HL-60/S4 treated with retinoic acid at 250 ng/mL for 4 days and 3 days (cell line): Measurements from ENCODE around the gene EIF1.
"Not testable (repeated sequence)": the region's sequence is repeated elsewhere in the genome, so short reads cannot be mapped to it uniquely, and the experiment has no call there.

ENCODE experiments used
- in situ Hi-C: fragments of 300-500 bp; cut with MboI; formaldehyde crosslinking; loops from 2 replicates; pipeline ENCODE4 v1.7.0; 2022; ENCODE audit warnings: low sequenced_read_pairs

EIF1 gene

GRCh38 chr17:41688641-41689496, at the start of gene EIF1:
Gene EIF1, plus strand, starts transcription at chr17:41688885. Its CDS starts 154 bp downstream, at chr17:41689039.
- in situ Hi-C loops: no loop called here

DNA sequence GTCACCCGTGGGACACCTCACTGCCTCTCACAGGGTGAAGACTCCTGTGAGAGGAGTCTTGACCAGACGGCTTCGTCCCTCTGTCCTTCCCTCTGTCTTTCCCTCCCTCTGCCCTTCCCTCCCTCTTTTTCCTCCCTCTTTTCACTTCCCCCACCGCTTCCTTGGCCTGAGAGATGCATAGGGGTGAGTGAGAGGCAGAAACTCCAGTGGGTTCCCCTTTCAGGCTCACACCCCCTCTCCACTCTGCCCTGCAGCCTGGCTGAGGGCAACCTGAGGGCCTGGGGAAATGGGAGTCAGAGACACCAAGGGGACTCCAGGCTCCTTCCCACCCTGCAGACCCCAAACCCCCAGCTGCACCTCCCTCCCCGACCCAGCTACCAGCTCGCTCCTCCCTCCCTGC, 49.7 kb upstream of the EIF1 start:
- in situ Hi-C loops: no loop called here

DNA sequence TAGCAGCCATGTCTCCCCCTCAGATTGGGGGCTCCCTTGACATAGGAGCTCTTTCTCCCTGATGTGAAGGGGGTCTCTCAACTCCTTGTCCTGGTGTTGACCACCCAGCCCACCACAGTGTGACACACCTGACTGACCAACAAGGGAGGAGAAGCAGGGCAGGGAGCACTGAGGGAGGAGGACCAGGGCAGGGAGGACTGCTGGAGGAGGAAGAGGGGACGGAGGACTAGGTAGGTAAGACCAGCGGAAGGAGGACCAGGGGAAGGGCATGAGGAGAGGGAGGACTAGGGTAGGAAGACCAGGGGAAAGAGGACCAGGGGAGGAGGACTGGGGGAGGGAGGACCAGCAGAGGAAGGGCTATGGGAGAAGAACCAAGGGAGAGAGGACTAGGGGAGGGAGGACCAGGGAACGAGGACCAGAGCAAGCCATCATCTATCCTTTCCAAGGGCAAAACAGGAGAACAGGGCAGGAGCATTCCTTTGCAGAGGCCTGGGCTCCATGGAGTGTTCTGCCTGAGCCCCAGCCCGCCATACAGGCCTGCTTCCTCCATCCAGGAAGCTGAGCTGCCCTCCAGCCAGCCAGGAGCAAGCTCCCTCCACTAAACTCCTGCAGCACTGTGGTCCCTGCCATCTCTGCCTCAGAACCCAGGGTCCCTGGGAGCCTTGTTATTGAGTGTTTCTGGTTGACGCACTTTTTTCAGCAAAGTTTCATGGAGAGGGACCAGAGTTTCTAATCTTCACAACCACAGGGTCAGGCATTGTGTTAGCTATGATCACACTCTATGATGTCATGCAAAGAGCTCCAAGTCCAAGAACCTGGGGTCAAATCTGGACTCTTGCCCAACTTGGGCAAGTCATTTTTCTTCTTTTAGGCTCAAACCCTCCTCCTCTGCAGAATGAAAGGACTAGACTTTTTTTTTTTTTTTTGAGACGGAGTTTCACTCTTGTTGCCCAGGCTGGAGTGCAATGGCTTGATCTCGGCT, 48.9 kb upstream of the EIF1 start:
- in situ Hi-C loops: no loop called here

GRCh38 chr17:41640596-41640995, 48.1 kb upstream of the EIF1 start:
- in situ Hi-C loops: not testable (repeated sequence)

- in situ Hi-C loops: no loop called here
These were observed 46.2 kb upstream of the EIF1 start for GRCh38 chr17:41642252-41643156.

- in situ Hi-C loops: no loop called here
These were observed 41.5 kb upstream of the EIF1 start for GRCh38 chr17:41647038-41647813.

DNA sequence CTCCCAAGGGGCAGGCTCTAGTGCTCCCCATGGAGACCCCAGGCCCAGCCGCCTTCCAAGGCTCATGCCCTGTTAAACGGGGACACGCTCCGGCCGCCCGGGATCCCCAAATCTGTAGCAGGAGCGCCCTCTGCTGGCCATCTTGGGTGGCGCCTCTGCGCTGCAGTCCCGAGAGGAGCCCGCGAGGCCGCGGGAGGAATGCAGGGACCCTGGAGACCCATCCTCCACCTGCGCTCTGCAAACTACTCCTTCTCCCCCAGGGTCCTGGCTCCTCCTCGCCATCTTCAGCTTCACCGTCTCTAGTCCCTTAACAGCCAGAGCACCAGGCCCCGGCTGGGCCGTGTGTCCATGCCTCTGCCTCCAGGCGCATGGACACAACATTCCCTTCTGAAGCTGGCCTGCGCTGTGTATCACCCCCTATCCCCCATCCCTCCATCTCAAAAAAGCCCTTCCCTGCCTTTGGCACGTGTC, 40.7 kb upstream of the EIF1 start:
- in situ Hi-C loops: no loop called here

GRCh38 chr17:41648411-41649195, 40.1 kb upstream of the EIF1 start:
- in situ Hi-C loops: no loop called here

DNA sequence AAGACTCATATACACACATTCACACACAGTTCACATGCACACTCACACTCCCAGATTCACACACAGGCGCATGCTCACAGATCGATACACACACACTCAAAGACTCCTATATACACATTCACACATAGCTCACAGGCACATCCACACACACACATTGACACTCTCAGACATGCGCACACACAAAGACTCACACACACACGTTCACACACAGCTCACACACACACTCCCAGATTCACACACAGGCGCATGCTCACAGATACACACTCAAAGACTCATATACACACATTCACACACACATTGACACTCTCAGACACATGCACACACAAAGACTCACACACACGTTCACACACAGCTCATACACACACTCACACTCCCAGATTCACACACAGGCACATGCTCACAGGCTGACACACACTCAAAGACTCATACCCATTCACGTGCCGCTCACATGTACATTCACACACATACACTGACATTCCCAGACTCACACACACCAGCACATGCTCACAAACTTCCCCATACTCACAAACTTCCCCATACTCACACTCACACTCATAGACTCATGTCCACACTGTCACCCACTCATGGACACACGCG, 38.7 kb upstream of the EIF1 start:
- in situ Hi-C loops: loop anchor here (25.0 kb wide), 1 partner anchor 738 kb away; no protein-coding TSS in a partner anchor

- in situ Hi-C loops: loop anchor here (25.0 kb wide), 1 partner anchor 739 kb away; no protein-coding TSS in a partner anchor
These were observed 37.7 kb upstream of the EIF1 start for GRCh38 chr17:41650794-41651624.

DNA sequence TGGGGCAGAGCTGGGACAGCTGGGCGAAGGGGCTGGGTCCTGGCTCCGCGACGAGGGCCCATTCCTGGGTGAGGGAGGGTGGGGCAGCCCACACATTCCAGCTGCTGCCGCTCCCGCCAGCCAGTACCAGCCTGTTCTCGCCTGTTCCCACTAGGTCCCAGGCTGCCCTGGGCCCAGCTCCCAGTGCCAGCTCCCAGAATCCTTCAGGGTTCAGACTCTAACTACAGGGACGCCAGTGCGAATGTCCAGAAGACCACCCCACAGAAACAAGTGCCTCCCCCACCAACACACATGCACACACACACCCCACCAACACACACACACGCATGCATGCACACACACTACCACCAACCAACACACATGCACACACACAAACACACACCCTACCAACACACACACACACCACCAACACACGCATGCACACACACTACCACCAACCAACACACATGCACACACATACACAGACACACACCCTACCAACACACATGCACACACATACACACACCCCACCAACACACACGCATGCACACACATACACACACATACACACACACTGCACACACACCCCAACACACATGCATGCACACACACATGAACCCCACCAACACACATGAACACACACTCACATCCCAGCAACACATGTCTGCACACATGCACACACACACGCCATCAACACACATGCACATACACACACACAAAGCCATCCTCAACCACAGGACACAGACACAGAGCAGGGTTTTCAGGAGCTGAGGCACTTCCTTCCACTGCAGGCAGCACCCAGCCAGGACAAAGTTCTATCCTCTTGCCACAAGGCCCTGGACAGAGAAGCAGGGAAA, 36.8 kb upstream of the EIF1 start:
- in situ Hi-C loops: loop anchor here (25.0 kb wide), 1 partner anchor 740 kb away; no protein-coding TSS in a partner anchor

DNA sequence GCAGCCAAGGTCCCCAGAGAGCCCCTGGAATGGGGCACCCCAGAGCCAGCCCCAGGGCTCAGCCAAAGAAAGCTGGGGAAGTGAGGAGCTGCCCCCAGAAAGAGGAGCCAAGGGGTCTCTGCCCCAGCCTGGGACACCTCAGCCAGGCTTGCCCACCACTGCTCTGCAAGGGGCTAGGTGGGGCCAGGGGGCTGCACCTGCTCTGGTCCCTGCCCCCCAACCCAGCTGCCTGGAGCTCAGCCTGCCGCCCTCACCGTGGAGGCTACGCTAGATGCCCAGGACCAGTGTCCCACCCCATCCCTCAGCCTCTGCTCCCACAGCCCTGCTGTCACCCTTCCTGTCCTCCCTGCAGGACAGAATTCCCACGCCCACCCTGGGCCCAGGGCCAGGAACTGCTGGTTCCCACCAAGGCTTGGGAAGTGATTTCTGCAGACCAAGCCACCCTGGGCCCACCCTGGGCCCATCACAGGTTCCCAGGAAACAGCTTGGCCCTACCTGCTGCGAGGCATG, 36.2 kb upstream of the EIF1 start:
- in situ Hi-C loops: loop anchor here (25.0 kb wide), 1 partner anchor 740 kb away; no protein-coding TSS in a partner anchor

DNA sequence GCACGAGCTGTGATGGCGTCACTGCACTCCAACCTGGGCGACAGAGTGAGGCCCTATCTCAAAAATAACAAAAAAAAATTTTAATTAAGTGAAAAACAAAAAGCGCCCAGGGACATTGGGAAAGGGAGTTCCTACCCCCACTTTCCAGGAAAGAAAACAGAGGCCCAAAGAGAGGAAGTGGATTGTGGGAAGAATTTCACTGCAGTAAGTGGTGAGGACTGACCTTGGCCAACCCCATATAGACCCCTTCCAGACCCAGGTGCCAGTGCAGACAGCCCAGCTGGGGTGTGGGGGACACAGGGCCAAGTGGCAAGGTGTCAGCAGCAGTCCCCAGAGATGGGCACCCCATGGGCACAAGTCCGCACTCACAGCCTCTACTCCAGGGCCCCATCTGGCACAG, 35.3 kb upstream of the EIF1 start:
- in situ Hi-C loops: loop anchor here (25.0 kb wide), 1 partner anchor 741 kb away; no protein-coding TSS in a partner anchor

DNA sequence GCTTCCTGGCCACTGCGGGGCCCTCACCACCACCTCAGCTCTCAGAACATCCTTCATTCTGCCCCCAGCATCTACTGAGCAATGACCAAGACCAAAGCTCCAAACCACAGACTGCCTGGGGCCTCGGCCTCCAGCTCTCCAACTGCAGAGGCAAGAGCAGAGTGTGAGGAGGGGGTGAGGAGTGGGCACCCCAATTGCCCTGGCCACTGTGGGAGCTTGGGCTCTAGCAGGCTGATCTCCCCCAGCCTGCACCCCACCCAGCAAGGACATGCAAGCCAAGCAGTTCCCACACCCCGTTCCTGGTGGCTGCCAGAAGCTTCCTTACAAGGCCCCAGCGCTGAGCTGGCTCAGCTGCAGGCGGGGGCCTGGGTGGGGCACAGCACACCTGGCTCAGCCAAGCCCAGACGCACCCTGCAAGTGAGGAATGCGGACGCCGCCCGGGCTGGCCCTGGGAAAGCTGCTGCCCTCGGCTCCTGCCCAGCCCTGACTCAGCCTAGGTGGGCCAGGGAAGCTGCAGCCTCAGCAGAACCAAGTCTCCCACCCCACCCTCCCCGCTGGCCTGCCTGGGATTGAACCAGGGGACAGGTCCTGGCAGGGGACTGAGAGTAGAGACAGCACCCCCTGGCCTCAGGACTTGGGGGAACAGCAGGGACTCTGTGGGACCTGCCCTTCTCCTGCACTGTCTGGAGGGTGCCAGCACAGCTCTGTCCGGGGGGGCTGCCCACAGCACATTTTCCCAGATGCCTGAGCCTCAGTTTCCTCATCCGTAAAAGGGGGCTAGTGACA, 34.6 kb upstream of the EIF1 start:
- in situ Hi-C loops: loop anchor here (25.0 kb wide), 1 partner anchor 742 kb away; no protein-coding TSS in a partner anchor
